ENCODE measurements around the gene ANXA3.
A peak's percentile ranks its signal among the peaks of the same experiment; 100 is the strongest.

Gene ANXA3

GRCh38 chr4:78648640-78649363 lies 97.2 kb downstream of the ANXA3 start:
- DNase-seq, result no peak

DNA sequence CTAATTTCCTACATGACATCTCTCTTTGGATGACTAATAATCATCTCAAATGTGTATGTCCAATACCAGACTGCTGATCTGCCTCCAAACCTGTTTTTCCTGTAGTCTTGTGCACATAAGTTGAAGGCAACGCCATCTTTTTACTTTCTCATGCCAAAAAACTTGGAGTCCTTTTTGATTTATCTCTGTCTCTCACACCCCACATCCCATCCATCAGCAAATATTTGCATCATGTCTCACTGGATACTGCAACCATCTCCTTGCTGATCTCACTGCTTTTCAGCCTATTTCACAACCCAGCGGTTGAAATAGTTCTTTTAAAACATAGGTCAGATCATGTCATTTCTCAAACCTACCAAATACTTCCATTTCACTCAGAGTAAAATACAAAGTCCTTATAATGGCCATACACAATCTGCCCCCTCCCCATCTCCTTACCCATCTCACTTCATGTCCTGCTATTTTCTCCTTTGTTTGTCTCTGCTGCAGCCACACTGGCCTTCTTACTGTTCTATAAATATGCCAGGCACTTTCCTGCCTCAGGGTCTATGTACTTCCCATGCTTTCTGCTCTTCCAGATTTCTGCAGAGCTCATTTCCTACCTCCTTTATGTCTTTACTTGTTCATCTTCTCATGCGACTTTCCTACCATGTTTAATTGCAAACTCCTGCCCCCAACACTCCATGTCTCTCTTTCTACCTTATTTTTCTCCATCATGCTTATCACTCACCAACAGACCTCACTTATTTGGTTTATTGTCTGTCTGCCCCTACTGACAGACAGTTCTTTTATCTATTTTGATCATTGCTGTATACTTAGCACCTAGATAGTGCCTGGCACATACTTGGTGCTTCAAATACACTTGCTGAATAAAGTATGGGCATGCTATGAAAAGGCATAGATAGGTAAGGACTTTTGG lies 98.8 kb downstream of the ANXA3 start:
- no peak for DNase-seq

DNA sequence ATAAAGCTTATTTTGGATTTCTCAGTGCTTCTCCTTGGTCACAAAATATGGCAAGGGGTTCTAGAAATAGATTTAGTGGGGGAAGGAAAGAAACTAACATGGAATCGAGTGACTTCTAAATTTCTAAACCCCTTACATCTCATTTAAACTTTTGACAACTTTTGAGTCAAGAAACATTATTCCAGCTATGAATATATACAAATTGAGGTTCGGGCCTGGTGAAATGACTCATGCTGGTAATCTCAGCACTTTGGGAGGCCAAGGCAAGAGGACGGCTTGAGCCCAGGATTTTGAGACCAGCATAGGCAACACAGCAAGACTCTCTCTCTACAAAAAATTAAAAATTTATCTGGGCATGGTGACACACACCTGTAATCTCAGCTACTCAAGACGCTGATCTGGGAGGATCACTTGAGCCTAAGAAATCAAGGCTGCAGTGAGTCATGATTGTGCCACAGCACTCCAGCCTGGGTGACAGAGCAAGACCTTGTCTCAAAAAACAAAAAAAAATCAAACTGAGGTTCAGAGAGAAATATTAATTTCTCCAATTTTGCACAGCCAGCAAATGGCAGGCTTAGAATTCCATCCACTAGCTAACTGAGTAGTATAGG lies 99.8 kb downstream of the ANXA3 start:
- DNase-seq, result no peak

DNA sequence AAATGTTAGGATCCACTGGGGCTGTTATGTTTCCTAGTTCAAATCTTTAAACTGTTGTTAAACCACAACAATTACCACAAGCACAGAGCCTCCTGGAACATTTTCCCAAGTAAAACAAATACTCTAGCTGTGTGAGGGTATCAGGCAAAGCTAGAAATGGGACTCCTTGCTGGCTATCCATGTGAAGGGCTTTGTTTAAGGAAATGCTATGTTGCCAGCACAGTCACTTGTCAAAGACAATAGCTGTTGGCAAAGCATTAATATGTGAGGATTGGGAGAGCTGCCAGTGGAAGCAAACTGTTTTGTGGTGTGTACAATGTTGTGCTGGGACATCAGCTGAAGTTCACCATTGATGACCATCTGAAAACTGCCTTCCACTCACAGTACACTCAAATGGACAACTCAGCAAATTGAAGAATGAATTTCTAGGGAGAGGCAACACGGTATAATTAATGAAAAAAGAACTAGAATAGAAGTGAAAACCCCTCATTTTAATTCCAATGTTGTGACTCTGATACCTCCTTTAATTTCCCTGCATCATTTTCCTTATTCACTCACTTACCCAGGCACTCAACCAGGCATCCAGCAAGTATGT lies 100.8 kb downstream of the ANXA3 start:
- DNase-seq, result no peak

- DNase-seq, result peak; percentile 33
Observed at GRCh38 chr4:78653655-78654054, 102.1 kb downstream of the ANXA3 start.

DNA sequence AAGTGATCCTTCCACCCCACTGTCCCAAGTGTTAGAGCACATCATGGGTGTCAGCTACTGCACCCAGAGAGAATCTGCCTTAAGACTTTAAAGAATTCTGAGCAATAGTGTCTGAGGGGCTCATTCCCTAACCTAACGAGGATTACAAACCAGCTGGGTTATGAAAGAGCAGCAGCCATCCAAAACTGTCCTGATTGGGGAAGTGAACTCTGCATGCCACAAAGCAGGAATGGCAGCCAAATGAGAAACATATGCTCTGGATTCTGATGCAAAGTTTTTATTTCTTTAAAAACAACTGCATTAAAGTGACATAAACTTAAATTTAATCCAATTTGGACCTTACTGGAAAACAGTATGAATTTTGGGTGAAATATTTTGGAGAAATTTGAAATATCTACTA lies 103.2 kb downstream of the ANXA3 start:
- no peak for DNase-seq

GRCh38 chr4:78656968-78657445 lies 105.4 kb downstream of the ANXA3 start:
- peak; percentile 70 for DNase-seq

DNA sequence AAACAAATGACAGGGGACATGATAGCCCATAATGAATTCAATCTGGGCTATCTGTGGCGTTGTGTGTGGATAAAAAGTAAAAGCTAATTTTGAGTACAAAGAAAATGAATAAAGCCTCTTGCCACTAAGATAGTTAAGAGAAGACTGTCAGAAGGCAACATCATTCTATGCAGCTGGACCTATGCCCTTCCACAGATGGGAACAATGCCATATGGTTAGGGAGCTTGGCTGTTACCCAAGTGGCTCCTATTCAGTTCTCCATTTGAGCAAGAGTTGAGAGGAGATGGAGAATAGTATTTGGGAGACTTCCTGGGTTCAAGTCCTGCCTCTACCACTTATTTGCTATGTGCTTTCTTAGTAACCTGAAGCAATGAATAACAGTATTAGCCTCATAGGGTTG lies 107.7 kb downstream of the ANXA3 start:
- DNase-seq, result no peak

GRCh38 chr4:78659665-78660064 lies 108.1 kb downstream of the ANXA3 start:
- no peak for DNase-seq
